GM13976 (cell line): ENCODE measurements around the gene UACA.

Experiments used
- DNase-seq: peaks from one replicate; pipeline ENCODE4 v3.0.0; 2012; ENCODE audit warnings: low spot score
- in situ Hi-C: fragments of 300-500 bp; cut with MboI; formaldehyde crosslinking; loops from one replicate; pipeline ENCODE4 v1.12.0; 2022; ENCODE audit warnings: low sequenced_read_pairs, mixed read lengths, inconsistent platforms; ENCODE audit not compliant: unreplicated experiment
- TF ChIP-seq, protein P1 (sequence below): IDR thresholded peaks from 2 replicates; pipeline ENCODE4 v1.5.1; 2012; ENCODE audit warnings: borderline replicate concordance, mild to moderate bottlenecking; ENCODE audit not compliant: insufficient read depth; ENCODE audit errors: extremely low read depth, missing control alignments, control extremely low read depth

UACA gene

DNA sequence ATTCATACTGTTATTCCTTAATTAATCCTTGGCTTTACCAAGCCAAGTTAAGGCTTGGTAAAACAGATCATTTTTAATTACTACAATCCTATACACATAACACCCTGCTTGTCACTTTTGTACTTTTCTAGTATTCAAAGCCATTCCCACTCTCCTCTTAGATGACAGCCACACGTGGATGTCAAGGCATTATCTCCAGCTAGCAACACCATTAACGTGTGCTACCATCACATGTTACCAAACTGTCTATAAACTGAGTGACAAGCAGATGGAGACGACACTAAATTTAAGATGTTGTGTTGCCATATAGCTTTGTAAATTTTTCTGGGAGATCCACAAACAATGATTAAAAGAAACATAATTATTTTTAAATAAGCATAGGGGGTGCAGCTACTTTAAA is 103.7 kb downstream of the UACA start:
- in situ Hi-C loops = no loop called here
- TF ChIP-seq, protein P1, sequence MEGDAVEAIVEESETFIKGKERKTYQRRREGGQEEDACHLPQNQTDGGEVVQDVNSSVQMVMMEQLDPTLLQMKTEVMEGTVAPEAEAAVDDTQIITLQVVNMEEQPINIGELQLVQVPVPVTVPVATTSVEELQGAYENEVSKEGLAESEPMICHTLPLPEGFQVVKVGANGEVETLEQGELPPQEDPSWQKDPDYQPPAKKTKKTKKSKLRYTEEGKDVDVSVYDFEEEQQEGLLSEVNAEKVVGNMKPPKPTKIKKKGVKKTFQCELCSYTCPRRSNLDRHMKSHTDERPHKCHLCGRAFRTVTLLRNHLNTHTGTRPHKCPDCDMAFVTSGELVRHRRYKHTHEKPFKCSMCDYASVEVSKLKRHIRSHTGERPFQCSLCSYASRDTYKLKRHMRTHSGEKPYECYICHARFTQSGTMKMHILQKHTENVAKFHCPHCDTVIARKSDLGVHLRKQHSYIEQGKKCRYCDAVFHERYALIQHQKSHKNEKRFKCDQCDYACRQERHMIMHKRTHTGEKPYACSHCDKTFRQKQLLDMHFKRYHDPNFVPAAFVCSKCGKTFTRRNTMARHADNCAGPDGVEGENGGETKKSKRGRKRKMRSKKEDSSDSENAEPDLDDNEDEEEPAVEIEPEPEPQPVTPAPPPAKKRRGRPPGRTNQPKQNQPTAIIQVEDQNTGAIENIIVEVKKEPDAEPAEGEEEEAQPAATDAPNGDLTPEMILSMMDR = no peak
- DNase-seq = no peak

GRCh38 chr15:70658641-70659040 is 104.7 kb downstream of the UACA start:
- TF ChIP-seq, protein P1 = no peak
- DNase-seq = no peak
- in situ Hi-C loops = no loop called here

- in situ Hi-C loops = no loop called here
- no peak for DNase-seq
Observed at GRCh38 chr15:70653426-70653825, 109.9 kb downstream of the UACA start.

DNA sequence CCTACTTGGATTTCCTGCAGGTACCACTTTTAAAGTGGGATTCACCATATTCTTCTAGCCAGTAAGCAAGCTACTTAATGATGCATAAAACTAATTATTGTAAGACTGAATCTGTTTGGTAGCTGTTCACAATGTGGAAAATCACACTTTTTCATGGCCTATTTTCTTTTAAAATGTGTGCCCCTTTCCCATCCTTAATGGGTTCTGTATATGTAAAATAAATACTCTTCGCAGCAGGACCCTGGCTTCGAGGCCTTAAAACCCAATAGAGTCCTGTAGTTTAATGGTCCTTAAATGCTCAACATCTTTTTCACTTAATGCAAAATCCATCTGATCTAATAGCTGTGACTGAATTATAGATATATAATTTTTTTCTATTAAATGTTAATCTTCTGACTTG is 111.0 kb downstream of the UACA start:
- TF ChIP-seq, protein P1 = no peak
- in situ Hi-C loops = no loop called here
- no peak for DNase-seq

More at GRCh38 chr15:70653426-70653825, 109.9 kb downstream of the UACA start:
- TF ChIP-seq, protein P1 = no peak

- no peak for DNase-seq
- in situ Hi-C loops = no loop called here
- TF ChIP-seq, protein P1 = no peak
Observed at GRCh38 chr15:70651303-70651845, 112.0 kb downstream of the UACA start.

- in situ Hi-C loops = no loop called here
- TF ChIP-seq, protein P1 = no peak
Observed at GRCh38 chr15:70650567-70651302, 112.6 kb downstream of the UACA start.

More at GRCh38 chr15:70650567-70651302, 112.6 kb downstream of the UACA start:
- DNase-seq = no peak
